ENCODE data around the gene AGTPBP1.

- TF ChIP-seq ZNF274 (IDR thresholded peaks at IDR 0.05; ENCODE audit: low read depth, low read length) = no peak
- no peak for TF ChIP-seq YY1 (IDR thresholded peaks at IDR 0.05; ENCODE audit: insufficient read depth, insufficient read length)
- no peak for TF ChIP-seq SUZ12 (IDR thresholded peaks at IDR 0.05; ENCODE audit: extremely low read depth, insufficient read depth, insufficient read length)
Observed at GRCh38 chr9:85510830-85511504, 230.8 kb downstream of the AGTPBP1 start.
